ENCODE data around the gene JADE2.

The JADE2 gene

GRCh38 chr5:134530301-134531077 is 5.0 kb downstream of the JADE2 start:
- DNase-seq (ENCODE audit: low spot score): no peak

- no peak for DNase-seq (ENCODE audit: low spot score)
These were observed 7.8 kb downstream of the JADE2 start for GRCh38 chr5:134533115-134533815.

GRCh38 chr5:134534058-134534725 is 8.7 kb downstream of the JADE2 start:
- DNase-seq (ENCODE audit: low spot score): no peak

GRCh38 chr5:134534726-134535110 is 9.2 kb downstream of the JADE2 start:
- DNase-seq (ENCODE audit: low spot score): no peak

GRCh38 chr5:134536876-134537275 is 11.4 kb downstream of the JADE2 start:
- DNase-seq (ENCODE audit: low spot score): no peak

GRCh38 chr5:134537297-134537696 is 11.8 kb downstream of the JADE2 start:
- no peak for DNase-seq (ENCODE audit: low spot score)

GRCh38 chr5:134538296-134538695 is 12.8 kb downstream of the JADE2 start:
- DNase-seq (ENCODE audit: low spot score): no peak

GRCh38 chr5:134539732-134540131 is 14.3 kb downstream of the JADE2 start:
- DNase-seq (ENCODE audit: low spot score): no peak

GRCh38 chr5:134540747-134541733 is 15.6 kb downstream of the JADE2 start:
- DNase-seq (ENCODE audit: low spot score): no peak

- DNase-seq (ENCODE audit: low spot score): no peak
These were observed 16.4 kb downstream of the JADE2 start for GRCh38 chr5:134541736-134542376.

GRCh38 chr5:134543820-134544614 is 18.5 kb downstream of the JADE2 start:
- DNase-seq (ENCODE audit: low spot score): no peak

GRCh38 chr5:134545070-134545868 is 19.8 kb downstream of the JADE2 start:
- DNase-seq (ENCODE audit: low spot score): no peak

GRCh38 chr5:134547066-134547465 is 21.6 kb downstream of the JADE2 start:
- DNase-seq (ENCODE audit: low spot score): no peak

GRCh38 chr5:134547579-134547978 is 22.1 kb downstream of the JADE2 start:
- no peak for DNase-seq (ENCODE audit: low spot score)

GRCh38 chr5:134547999-134548658 is 22.7 kb downstream of the JADE2 start:
- DNase-seq (ENCODE audit: low spot score): no peak

GRCh38 chr5:134549714-134550113 is 24.2 kb downstream of the JADE2 start:
- no peak for DNase-seq (ENCODE audit: low spot score)

GRCh38 chr5:134550271-134551214 is 25.1 kb downstream of the JADE2 start:
- no peak for DNase-seq (ENCODE audit: low spot score)

- DNase-seq (ENCODE audit: low spot score): no peak
These were observed 26.4 kb downstream of the JADE2 start for GRCh38 chr5:134551901-134552300.
